ENCODE results near the gene AMFR.

The AMFR gene

GRCh38 chr16:56372013-56372634 is 53.2 kb downstream of the AMFR start:
- TF ChIP-seq, protein P1, sequence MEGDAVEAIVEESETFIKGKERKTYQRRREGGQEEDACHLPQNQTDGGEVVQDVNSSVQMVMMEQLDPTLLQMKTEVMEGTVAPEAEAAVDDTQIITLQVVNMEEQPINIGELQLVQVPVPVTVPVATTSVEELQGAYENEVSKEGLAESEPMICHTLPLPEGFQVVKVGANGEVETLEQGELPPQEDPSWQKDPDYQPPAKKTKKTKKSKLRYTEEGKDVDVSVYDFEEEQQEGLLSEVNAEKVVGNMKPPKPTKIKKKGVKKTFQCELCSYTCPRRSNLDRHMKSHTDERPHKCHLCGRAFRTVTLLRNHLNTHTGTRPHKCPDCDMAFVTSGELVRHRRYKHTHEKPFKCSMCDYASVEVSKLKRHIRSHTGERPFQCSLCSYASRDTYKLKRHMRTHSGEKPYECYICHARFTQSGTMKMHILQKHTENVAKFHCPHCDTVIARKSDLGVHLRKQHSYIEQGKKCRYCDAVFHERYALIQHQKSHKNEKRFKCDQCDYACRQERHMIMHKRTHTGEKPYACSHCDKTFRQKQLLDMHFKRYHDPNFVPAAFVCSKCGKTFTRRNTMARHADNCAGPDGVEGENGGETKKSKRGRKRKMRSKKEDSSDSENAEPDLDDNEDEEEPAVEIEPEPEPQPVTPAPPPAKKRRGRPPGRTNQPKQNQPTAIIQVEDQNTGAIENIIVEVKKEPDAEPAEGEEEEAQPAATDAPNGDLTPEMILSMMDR (IDR thresholded peaks at IDR 0.05; ENCODE audit: low read depth, low read length), result no peak
- H3K4me3 ChIP-seq (ENCODE audit: low read depth, low read length), result no peak overlapping the region
- DNase-seq (ENCODE audit: low read depth, low spot score), result no peak
- in situ Hi-C loops (cut with HindIII; ENCODE audit: low sequenced_read_pairs), result no loop called here

DNA sequence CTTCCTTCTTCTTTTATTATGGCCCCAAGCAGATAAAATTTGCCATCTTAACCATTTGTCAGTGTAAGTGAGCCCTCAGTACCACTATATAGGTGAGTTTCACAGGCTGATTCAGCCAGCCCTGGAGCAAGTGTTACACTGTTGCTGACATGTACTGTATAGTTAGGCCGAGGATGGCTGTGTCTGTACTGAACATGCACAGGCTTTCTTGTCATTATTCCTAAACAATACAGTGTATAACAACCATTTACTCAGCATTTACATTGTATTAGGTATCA is 53.7 kb downstream of the AMFR start:
- TF ChIP-seq, protein P1 (IDR thresholded peaks at IDR 0.05; ENCODE audit: low read depth, low read length), result no peak
- DNase-seq (ENCODE audit: low read depth, low spot score), result no peak
- H3K4me3 ChIP-seq (ENCODE audit: low read depth, low read length), result no peak overlapping the region
- in situ Hi-C loops (cut with HindIII; ENCODE audit: low sequenced_read_pairs), result no loop called here

GRCh38 chr16:56370875-56371659 is 54.3 kb downstream of the AMFR start:
- in situ Hi-C loops (cut with HindIII; ENCODE audit: low sequenced_read_pairs), result no loop called here
- TF ChIP-seq, protein P1 (IDR thresholded peaks at IDR 0.05; ENCODE audit: low read depth, low read length), result no peak
- H3K4me3 ChIP-seq (ENCODE audit: low read depth, low read length), result no peak overlapping the region
- peak; percentile 25 for DNase-seq (ENCODE audit: low read depth, low spot score)

- DNase-seq (ENCODE audit: low read depth, low spot score), result no peak
- no peak overlapping the region for H3K4me3 ChIP-seq (ENCODE audit: low read depth, low read length)
- TF ChIP-seq, protein P1 (IDR thresholded peaks at IDR 0.05; ENCODE audit: low read depth, low read length), result no peak
- in situ Hi-C loops (cut with HindIII; ENCODE audit: low sequenced_read_pairs), result no loop called here
Observed at GRCh38 chr16:56370185-56370874, 55.0 kb downstream of the AMFR start.

GRCh38 chr16:56369202-56369601 is 56.1 kb downstream of the AMFR start:
- no peak for DNase-seq (ENCODE audit: low read depth, low spot score)
- TF ChIP-seq, protein P1 (IDR thresholded peaks at IDR 0.05; ENCODE audit: low read depth, low read length), result no peak
- in situ Hi-C loops (cut with HindIII; ENCODE audit: low sequenced_read_pairs), result no loop called here
- no peak overlapping the region for H3K4me3 ChIP-seq (ENCODE audit: low read depth, low read length)

- TF ChIP-seq, protein P1 (IDR thresholded peaks at IDR 0.05; ENCODE audit: low read depth, low read length), result no peak
- in situ Hi-C loops (cut with HindIII; ENCODE audit: low sequenced_read_pairs), result no loop called here
- no peak overlapping the region for H3K4me3 ChIP-seq (ENCODE audit: low read depth, low read length)
- no peak for DNase-seq (ENCODE audit: low read depth, low spot score)
Observed at GRCh38 chr16:56368545-56368944, 56.8 kb downstream of the AMFR start.
